GM12873 (cell line): ENCODE results near the gene CAMSAP2.

Source experiments
- TF ChIP-seq, protein P1 (sequence below): IDR thresholded peaks from 2 replicates; pipeline ENCODE4 v1.5.1; 2012; ENCODE audit warnings: low read depth, mild to moderate bottlenecking, moderate library complexity, low read length, control low read depth; ENCODE audit not compliant: insufficient read depth; ENCODE audit errors: missing control alignments

Gene CAMSAP2

DNA sequence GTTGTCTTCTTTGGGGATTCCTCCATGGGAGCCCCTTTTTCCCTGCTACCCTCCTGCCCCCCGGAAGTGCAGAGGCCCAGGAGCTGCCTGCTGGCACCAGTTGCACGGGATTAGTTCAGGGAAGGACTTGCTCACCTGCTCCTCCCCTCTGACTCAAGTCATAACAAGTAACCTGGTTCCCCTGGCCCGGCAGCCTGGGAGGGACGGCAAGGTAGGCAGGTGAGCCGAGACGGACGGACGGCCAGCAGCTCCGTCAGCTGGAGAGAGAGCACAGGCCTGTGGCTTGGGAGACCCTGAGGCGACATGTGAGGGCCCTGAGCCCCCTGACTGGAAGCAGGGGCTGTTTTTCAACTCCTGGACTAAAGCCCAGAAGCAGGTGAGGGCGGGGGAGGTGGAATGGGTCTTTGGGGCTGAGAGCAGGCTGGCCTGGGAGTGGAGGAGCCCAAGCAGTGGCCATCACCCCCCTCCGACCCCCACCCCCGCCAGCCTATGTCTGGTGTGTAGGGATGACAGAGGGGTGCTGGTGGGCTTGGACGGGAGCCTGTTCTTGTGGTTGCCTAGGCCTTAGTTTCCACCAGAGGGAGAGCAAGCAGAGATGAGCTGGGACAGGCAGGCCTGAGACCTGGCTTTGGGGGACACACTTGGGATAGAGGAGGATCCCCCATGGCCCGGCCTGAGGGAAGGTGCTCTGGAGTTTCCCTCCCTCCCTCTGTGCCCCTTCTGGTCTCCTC lies 156.2 kb downstream of the CAMSAP2 start, which contains the start of gene INAVA:
INAVA (plus strand) TSS at position 189 of the 731 bp plus-strand sequence. CDS start 3,501 bp downstream, outside the sequence.
- TF ChIP-seq, protein P1, sequence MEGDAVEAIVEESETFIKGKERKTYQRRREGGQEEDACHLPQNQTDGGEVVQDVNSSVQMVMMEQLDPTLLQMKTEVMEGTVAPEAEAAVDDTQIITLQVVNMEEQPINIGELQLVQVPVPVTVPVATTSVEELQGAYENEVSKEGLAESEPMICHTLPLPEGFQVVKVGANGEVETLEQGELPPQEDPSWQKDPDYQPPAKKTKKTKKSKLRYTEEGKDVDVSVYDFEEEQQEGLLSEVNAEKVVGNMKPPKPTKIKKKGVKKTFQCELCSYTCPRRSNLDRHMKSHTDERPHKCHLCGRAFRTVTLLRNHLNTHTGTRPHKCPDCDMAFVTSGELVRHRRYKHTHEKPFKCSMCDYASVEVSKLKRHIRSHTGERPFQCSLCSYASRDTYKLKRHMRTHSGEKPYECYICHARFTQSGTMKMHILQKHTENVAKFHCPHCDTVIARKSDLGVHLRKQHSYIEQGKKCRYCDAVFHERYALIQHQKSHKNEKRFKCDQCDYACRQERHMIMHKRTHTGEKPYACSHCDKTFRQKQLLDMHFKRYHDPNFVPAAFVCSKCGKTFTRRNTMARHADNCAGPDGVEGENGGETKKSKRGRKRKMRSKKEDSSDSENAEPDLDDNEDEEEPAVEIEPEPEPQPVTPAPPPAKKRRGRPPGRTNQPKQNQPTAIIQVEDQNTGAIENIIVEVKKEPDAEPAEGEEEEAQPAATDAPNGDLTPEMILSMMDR: no peak

DNA sequence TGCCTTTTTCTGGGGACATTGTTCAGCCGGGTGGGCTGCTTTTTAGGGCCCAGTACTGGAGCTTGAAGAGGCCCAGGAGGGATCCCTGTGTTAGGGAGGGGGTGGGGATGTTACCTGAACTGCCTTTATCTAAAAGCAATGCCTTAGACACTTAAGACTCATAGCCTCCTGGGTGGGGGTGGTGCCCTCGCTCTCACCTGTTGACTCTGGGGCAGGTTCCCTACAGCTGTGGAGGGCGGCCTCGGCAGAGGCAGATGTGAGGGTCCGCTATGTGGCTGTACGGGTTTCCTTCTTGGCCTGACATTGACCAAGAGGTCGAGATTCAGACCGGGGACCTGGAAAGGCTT lies 156.7 kb downstream of the CAMSAP2 start:
- TF ChIP-seq, protein P1: no peak

GRCh38 chr1:200895801-200896530 lies 157.3 kb downstream of the CAMSAP2 start:
- TF ChIP-seq, protein P1: no peak

- TF ChIP-seq, protein P1: no peak
These were observed 158.0 kb downstream of the CAMSAP2 start for GRCh38 chr1:200896531-200897196.

GRCh38 chr1:200897259-200897658 lies 158.6 kb downstream of the CAMSAP2 start:
- TF ChIP-seq, protein P1: no peak

- TF ChIP-seq, protein P1: no peak
These were observed 160.3 kb downstream of the CAMSAP2 start for GRCh38 chr1:200899015-200899386.

DNA sequence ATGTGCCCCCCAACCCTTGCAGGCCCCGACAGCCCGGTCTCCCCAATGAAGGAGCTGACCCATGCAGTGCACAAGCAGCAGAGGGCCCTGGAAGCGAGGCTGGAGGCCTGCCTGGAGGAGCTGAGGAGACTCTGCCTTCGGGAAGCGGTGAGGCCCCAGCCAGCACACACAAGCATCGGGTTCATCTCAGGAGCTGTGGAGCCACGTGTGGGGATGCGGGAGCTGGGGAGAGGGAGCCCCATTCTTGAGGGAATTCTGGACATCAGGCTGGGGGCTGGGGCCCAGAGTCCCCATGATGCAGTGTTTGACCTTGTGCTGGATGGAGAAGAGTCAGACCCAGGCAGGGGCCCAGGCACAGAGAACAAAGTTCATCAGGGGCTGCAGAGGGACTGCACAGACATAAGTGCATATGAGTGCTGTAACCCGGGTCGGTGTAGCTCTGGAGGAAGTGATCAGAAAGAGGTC lies 160.8 kb downstream of the CAMSAP2 start:
- TF ChIP-seq, protein P1: no peak
